NCI-H2196 treated with DMSO at 0.1 percent for 48 hours (cell line): ENCODE data around the gene ITGB7.

ENCODE experiments used
- DNase-seq: peaks from one replicate; lab custom pipeline; 2025; ENCODE audit not compliant: unreplicated experiment; lab: John Stamatoyannopoulos, UW

ITGB7 gene

DNA sequence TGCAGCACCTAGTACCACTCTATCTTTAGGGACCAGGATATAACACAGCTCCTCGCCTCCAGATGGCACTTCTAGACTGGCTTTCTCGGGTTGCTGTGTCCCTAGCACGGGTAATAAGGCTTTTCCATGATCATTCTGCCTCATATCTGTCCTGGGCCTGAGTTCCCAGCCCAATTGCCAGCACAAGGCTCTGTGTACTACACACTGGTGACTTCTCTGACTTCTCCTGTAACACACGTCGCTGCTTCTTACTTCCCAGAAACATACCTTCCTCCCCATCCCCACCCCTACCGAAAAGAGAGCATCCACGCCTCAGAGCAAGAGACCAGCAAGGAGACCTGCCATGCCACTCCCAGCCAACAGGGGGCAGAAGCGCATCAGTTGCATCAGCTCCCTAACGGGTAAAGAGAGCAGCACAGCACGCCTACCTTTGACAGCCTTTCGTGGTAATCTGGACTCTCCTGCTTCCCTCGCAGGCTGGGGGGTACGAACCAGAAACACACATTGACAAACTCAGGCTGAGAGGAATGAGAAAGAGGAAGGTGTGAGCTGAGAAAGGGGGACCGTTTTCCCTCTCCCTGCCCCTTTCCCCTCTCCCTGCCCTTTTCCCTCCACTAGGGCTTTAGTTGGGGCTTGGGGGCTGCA, 47.7 kb downstream of the ITGB7 start:
- peak; percentile 76 for DNase-seq

DNA sequence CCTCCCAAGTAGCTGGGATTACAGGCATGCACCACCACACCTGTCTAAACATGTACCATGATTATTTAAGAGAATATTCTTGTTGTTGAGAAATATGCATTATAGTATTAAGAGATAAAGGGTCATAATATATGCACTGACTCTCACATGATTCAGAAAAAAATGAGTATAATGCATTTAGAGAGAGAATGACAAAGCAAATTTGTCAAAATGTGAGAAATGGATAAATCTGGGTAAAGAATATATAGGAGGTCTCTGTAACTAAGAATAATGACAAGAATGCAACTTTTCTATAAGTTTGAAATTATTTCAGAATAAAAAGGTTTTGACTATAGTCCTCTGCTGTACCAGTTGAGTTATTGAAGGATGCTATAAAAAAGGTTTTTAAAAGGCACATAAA, 54.7 kb downstream of the ITGB7 start:
- no peak for DNase-seq

- no peak for DNase-seq
These were observed 56.0 kb downstream of the ITGB7 start for GRCh38 chr12:53151039-53151438.

DNA sequence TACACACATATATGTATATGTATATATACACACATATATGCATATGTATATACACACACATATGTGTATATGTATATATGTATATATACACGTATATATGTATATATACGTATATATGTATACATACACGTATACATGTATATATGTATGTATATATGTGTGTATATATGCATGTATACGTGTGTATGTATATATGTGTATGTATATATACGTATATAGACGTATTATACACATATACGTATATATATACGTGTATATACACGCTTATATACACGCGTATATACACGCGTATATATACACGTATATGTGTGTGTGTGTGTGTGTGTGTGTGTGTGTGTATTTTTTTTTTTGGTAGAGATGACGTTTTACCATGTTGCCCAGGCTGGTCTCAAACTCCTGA, 59.4 kb downstream of the ITGB7 start:
- no peak for DNase-seq

- no peak for DNase-seq
These were observed 59.9 kb downstream of the ITGB7 start for GRCh38 chr12:53147181-53147580.

DNA sequence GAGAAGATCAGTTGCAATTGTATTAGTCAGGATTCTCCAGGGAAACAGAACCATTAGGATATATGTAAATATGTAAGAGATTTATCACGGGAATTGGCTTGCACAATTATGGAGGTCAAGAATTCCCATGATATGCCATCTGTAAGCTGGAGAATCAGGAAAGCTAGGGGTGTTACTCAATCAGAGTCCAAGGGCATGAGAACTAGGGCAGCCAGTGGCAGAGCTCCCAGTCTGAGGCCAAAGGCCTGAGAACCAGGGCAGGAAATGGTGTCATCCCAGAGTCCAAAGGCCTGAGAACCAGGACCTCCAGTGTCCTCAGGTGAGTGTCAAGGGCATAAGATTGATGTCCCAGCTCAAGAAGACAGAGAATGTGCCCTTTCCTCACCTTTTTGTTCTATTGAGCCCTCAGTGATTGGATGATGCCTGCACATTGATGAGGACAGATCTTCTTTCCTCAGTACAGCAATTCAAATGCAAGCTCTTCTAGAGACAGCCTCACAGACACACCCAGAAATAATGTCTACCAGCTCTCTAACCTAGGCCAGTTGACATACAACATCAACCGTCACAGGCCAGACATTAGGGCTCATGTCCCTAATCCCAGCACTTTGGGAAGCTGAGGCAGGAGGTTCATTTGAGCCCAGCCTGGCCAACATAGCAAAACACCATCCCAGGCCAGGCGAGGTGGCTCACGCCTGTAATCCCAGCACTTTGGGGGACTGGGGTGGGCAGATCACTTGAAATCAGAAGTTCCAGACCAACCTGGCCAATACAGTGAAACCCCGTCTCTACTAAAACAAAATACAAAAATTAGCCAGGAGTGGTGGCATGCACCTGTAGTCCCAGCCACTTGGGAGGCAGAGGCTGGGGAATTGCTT, 61.4 kb downstream of the ITGB7 start:
- no peak for DNase-seq

- DNase-seq: no peak
These were observed 63.7 kb downstream of the ITGB7 start for GRCh38 chr12:53143355-53143754.
